ENCODE results near the gene JAKMIP3. TPM values are rescaled to one million over a fixed set of nuclear protein-coding genes. Genes with fewer than 3 reads are reported as not detected.

The JAKMIP3 gene
- total RNA-seq, 3 donors from 2014 or later: 0.20 to 1.4 (median 0.24) TPM

DNA sequence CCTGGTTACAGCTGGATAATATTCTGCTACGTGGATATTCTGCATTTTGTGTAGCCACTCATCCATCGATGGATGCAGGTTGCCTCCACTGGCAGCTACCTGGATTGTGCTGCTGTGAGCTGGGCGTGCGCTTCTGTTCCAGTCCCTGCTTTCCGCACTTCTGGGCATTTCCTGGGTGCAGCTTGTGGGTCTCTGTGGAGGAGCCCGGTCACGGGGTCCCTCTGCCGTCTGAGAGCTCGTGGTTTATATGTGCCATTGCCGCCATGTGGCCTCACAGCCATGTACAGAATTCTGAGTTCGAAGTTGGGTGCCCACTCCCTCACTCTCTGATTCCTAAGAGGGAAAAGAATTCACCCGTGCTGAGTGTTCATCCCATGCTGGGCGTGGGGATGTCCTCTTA is 38.3 kb downstream of the JAKMIP3 start:
- H3K4me3 ChIP-seq: no peak overlapping the region
- DNase-seq: no peak
- H3K9me3 ChIP-seq: no peaks in the 10 kb centered on the region
- TF ChIP-seq, protein P1, sequence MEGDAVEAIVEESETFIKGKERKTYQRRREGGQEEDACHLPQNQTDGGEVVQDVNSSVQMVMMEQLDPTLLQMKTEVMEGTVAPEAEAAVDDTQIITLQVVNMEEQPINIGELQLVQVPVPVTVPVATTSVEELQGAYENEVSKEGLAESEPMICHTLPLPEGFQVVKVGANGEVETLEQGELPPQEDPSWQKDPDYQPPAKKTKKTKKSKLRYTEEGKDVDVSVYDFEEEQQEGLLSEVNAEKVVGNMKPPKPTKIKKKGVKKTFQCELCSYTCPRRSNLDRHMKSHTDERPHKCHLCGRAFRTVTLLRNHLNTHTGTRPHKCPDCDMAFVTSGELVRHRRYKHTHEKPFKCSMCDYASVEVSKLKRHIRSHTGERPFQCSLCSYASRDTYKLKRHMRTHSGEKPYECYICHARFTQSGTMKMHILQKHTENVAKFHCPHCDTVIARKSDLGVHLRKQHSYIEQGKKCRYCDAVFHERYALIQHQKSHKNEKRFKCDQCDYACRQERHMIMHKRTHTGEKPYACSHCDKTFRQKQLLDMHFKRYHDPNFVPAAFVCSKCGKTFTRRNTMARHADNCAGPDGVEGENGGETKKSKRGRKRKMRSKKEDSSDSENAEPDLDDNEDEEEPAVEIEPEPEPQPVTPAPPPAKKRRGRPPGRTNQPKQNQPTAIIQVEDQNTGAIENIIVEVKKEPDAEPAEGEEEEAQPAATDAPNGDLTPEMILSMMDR (IDR thresholded peaks at IDR 0.05): no peak
- intact Hi-C loops (cut with DNase I, micrococcal nuclease): no loop called here
- no peaks in the 10 kb centered on the region for H3K4me1 ChIP-seq (ENCODE audit: low read depth)
- ATAC-seq: no peak
- no peaks in the 10 kb centered on the region for H3K36me3 ChIP-seq (ENCODE audit: low read depth)

DNA sequence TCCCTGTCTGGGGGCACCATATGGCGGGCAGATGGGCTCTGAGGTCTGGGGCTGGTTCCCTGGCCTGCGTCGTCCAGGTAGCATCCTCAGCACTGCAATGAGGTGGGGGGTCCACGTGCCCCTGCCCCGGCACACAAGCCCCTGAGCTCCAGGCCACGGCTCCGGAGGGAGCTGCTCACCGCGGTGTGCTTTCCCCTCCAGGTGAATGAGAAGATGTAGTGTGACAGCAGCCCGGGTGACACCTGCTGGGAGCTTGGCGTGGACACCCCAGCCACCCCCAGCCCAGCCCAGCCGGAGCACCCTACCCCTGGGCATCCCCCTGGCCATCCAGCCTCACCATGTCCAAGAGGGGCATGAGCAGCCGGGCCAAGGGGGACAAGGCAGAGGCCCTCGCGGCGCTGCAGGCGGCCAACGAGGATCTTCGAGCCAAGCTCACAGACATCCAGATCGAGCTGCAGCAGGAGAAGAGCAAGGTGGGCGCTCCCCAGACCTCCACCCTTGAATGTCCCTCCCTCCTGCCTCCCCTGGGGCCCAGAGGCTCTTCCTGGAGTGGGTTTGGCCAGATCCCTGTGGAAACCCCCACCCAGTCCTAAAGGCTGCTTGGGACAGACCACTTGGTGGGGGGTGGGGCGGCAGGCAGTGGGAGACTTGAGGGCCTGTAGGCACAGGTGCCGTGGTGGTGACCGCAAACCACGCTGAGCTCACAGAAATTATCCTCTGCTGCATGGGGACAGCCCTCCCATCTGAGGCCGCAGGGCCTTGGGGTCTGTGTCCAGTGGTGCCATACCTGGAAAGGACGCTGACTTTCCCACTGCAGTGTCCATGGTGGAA is 38.9 kb downstream of the JAKMIP3 start:
- TF ChIP-seq, protein P1 (IDR thresholded peaks at IDR 0.05): no peak
- no peaks in the 10 kb centered on the region for H3K9me3 ChIP-seq
- DNase-seq (no peak), ATAC-seq (no peak)
- H3K4me1 ChIP-seq (ENCODE audit: low read depth): no peaks in the 10 kb centered on the region
- no peaks in the 10 kb centered on the region for H3K36me3 ChIP-seq (ENCODE audit: low read depth)
- no peak overlapping the region for H3K4me3 ChIP-seq
- intact Hi-C loops (cut with DNase I, micrococcal nuclease): no loop called here

DNA sequence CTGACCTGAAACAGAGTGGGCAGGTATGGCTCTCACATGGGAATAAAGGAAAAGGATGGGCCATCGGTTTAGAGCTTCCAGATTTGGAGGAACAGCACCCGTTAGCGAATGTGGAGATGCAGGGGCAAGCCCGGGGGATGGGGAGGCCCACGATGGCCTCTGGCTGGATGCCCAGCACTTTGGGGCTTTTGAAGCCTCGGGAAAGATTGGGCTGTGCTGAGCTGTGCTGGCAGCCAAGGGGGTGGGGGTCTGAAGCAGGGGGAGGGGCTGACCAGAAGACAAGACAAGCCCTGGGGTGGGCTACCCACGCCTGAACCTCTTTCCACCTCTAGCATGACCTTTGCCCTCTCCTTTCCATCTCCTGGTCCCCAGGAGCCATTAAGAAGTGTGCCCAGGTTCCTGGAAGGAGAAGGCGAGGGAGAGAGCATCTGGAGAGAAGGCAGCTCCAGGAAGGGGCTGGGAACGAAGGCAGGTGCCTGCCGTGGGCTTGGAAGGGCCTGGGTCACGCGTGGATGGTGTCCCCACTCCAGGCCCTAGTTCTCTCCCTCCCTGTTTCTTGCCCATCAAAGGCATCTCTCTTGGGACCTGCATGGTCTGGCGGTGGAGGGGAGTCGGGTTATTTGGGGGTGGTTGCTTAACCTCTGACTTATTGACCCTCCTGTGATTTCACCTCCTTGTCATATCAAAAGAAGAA is 39.7 kb downstream of the JAKMIP3 start:
- H3K4me3 ChIP-seq: no peak overlapping the region
- DNase-seq: no peak
- intact Hi-C loops (cut with DNase I, micrococcal nuclease): no loop called here

DNA sequence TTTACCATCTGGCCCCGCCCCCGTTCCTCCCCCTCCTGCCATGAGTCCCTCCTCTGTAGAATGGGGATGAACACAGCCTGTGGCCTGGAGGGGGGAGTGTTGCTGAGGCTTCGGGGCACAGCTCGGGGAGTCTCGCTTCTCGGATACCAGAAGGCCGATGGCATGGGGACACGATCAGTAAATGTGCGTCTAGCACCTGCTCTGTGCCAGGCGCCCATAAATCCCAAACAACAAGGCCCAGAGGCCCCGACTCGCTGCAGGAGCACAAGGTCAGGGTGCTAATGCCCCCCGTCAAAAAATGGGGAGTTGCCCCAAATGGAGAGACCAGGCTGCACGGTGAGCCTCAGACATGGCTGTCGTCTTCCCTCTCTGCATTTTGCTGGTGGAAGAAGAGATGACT is 40.7 kb downstream of the JAKMIP3 start:
- DNase-seq (no peak), ATAC-seq (no peak)
- Histone ChIP-seq H3K36me3 (ENCODE audit: low read depth) (no peaks in the 10 kb centered on the region), H3K4me3 (no peak overlapping the region), H3K9me3 (no peaks in the 10 kb centered on the region), H3K4me1 (ENCODE audit: low read depth) (no peaks in the 10 kb centered on the region)
- TF ChIP-seq, protein P1 (IDR thresholded peaks at IDR 0.05): no peak
- intact Hi-C loops (cut with DNase I, micrococcal nuclease): no loop called here

More for the DNA sequence above, 39.7 kb downstream of the JAKMIP3 start:
- Histone ChIP-seq H3K9me3 (no peaks in the 10 kb centered on the region), H3K36me3 (ENCODE audit: low read depth) (no peaks in the 10 kb centered on the region), H3K4me1 (ENCODE audit: low read depth) (no peaks in the 10 kb centered on the region)
- no peak for ATAC-seq
- TF ChIP-seq, protein P1 (IDR thresholded peaks at IDR 0.05): no peak

DNA sequence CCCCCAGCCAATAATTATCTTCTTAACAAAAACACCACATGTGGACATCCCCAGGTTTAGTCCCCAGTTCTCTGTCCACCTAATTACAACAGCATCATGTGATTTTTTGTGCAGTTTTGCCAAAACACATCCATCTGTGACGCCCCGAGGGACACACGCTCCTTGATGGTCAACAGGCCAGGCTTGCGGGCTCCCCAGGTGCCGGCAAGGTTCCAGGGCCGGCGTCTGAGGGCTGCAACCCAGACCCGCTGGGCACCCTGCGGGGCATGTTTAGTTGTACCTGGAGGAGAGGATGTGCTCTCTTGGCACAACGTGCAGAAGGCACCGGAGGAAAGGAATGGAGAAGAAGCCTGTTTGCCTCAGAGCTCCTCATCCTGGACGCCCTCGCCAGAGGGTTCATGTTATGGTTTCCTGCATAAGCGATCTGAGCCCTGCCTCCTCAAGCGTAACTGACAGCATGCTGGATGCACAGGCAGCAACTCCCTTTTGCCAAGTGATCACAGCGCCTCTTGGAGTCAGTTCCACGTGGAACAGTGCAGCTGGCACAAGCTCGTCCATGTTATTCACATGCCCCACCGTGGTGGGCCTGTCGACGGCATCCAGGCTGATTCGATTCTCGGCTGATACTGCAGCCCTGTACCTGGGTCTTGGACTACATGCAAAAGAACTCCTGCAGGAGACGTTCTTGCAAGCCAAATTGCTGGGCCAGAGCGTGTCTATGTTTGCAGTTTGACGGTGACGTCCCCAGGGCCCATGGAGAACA is 41.6 kb downstream of the JAKMIP3 start:
- H3K4me1 ChIP-seq (ENCODE audit: low read depth): no peaks in the 10 kb centered on the region
- TF ChIP-seq, protein P1 (IDR thresholded peaks at IDR 0.05): no peak
- intact Hi-C loops (cut with DNase I, micrococcal nuclease): no loop called here
- H3K4me3 ChIP-seq: no peak overlapping the region
- DNase-seq (no peak), ATAC-seq (no peak)
- no peaks in the 10 kb centered on the region for H3K36me3 ChIP-seq (ENCODE audit: low read depth)
- H3K9me3 ChIP-seq: no peaks in the 10 kb centered on the region

Data from mucosa of descending colon (tissue), 3 donors.